ENCODE results near the gene STRADA. TPM values are rescaled to one million over a fixed set of nuclear protein-coding genes. Genes with fewer than 3 reads are reported as not detected.

STRADA gene
- total RNA-seq, 4 donors from 2014 or later: 14.2 to 52.8 (median 40.4) TPM

GRCh38 chr17:63774141-63774968 is 32.8 kb upstream of the STRADA start, which contains the start of gene DDX42:
DDX42 (plus strand) TSS chr17:63774170; CDS start chr17:63787050, 12,880 bp downstream.
- Histone ChIP-seq H3K36me3 (peaks cover 0 to 13% (median 0%) of the 10 kb centered on the region in 3 donors), H3K4me1 (peaks cover 0 to 39% (median 15%) of the 10 kb centered on the region in 4 donors), H3K27ac (peak within 1 kb of the TSS; percentile 97 to 99 (median 98)), H3K27me3 (no peaks in the 10 kb centered on the region), H3K9me3 (no peaks in the 10 kb centered on the region), H3K4me3 (peak within 1 kb of the TSS; percentile 78 to 92 (median 84))
- DNase-seq: peak; percentile 39 to 94 (median 73)
- peak; percentile 6 to 34 for TF ChIP-seq POLR2A (IDR thresholded peaks at IDR 0.05)
- TF ChIP-seq CTCF (IDR thresholded peaks at IDR 0.05): peak in 1 of 6 experiments; percentile 20

- H3K4me1 ChIP-seq: peaks cover 0 to 35% (median 15%) of the 10 kb centered on the region in 4 donors
- TF ChIP-seq POLR2A (IDR thresholded peaks at IDR 0.05) (peak; percentile 97 to 99), CTCF (IDR thresholded peaks at IDR 0.05) (no peak)
- H3K4me3 ChIP-seq: peak within 1 kb of the TSS; percentile 78 to 92 (median 84)
- peak; percentile 97 to 99 (median 98) for DNase-seq
- peak within 1 kb of the TSS; percentile 97 to 99 (median 98) for H3K27ac ChIP-seq
- H3K27me3 ChIP-seq: no peaks in the 10 kb centered on the region
- no peaks in the 10 kb centered on the region for H3K9me3 ChIP-seq
- peaks cover 0 to 14% (median 0%) of the 10 kb centered on the region in 3 donors for H3K36me3 ChIP-seq
Measured at GRCh38 chr17:63773272-63774140, 31.9 kb upstream of the STRADA start, which contains the start of gene CCDC47. CCDC47 (minus strand) TSS chr17:63773597; CDS start chr17:63766175, 7,422 bp downstream.

GRCh38 chr17:63772801-63773271 is 31.2 kb upstream of the STRADA start:
- Histone ChIP-seq H3K9me3 (no peaks in the 10 kb centered on the region), H3K27ac (peak overlapping the region; percentile 97 to 99 (median 98)), H3K4me1 (peaks cover 0 to 35% (median 15%) of the 10 kb centered on the region in 4 donors), H3K27me3 (no peaks in the 10 kb centered on the region), H3K36me3 (peaks cover 0 to 12% (median 0%) of the 10 kb centered on the region in 3 donors), H3K4me3 (peak overlapping the region; percentile 78 to 92 (median 84))
- no peak for TF ChIP-seq POLR2A (IDR thresholded peaks at IDR 0.05)
- no peak for TF ChIP-seq CTCF (IDR thresholded peaks at IDR 0.05)
- DNase-seq: no peak

- DNase-seq: no peak
- no peak overlapping the region for H3K27ac ChIP-seq
- peaks cover 0 to 32% (median 0%) of the 10 kb centered on the region in 3 donors for H3K36me3 ChIP-seq
- H3K4me3 ChIP-seq: no peak overlapping the region
- peaks cover 0 to 18% (median 8%) of the 10 kb centered on the region in 4 donors for H3K4me1 ChIP-seq
- no peaks in the 10 kb centered on the region for H3K9me3 ChIP-seq
- TF ChIP-seq POLR2A (IDR thresholded peaks at IDR 0.05): no peak
- TF ChIP-seq CTCF (IDR thresholded peaks at IDR 0.05): no peak
- H3K27me3 ChIP-seq: no peaks in the 10 kb centered on the region
Measured at GRCh38 chr17:63768433-63768832, 26.8 kb upstream of the STRADA start.

- H3K27ac ChIP-seq: no peak overlapping the region
- peaks cover 0 to 10% (median 3%) of the 10 kb centered on the region in 4 donors for H3K4me1 ChIP-seq
- peaks cover 0 to 42% (median 0%) of the 10 kb centered on the region in 3 donors for H3K36me3 ChIP-seq
- no peaks in the 10 kb centered on the region for H3K27me3 ChIP-seq
- no peak for TF ChIP-seq CTCF (IDR thresholded peaks at IDR 0.05)
- no peak for TF ChIP-seq POLR2A (IDR thresholded peaks at IDR 0.05)
- H3K9me3 ChIP-seq: no peaks in the 10 kb centered on the region
- no peak overlapping the region for H3K4me3 ChIP-seq
- no peak for DNase-seq
Measured at GRCh38 chr17:63766754-63767153, 25.2 kb upstream of the STRADA start.

All from Peyer's patch (tissue), 4 donors.